ENCODE measurements around the gene CNTROB.

DNA sequence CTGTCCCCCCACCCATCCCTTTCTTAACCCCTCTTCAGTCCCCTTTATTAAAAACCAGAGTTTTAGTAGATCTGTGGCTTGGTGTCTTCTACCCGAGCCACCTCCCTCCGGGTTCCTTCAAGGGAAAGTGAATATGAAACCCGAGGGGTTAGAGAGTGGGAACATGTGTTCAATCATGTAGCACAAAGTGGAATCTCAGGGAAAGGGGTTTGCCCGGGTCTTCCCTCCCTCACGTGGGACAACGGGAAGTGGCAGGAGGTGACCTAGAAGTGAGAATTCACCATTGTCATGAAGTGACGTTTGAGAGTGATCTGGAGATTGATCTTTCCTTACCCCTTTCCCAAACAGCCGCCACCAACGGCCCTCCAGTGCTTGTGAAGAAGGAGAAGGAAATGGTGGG lies 20.9 kb upstream of the CNTROB start:
- TF ChIP-seq POLR2A (IDR thresholded peaks at IDR 0.05) (no peak), CTCF (IDR thresholded peaks at IDR 0.05) (no peak)
